Prostate gland (tissue), 2 donors: ENCODE measurements around the gene PRF1. TPM values are rescaled to one million over a fixed set of nuclear protein-coding genes. Genes with fewer than 3 reads are reported as not detected.
"Not testable (repeated sequence)": the region's sequence is repeated elsewhere in the genome, so short reads cannot be mapped to it uniquely, and the experiment has no call there.

Experiments used
- DNase-seq: peaks from one replicate; pipeline ENCODE4 v3.0.0-alpha.2; 2019; ENCODE audit warnings: low spot score
- H3K27ac ChIP-seq, 2 donors: fragments of 200-600 bp; sonication (generic); 2 replicates each; pipeline ENCODE4 v1.5.1; 2017 to 2019
- H3K27me3 ChIP-seq: fragments of 200-600 bp; sonication (generic); replicated peaks from 2 replicates; pipeline ENCODE4 v1.5.1; 2019; ENCODE audit not compliant: insufficient read depth
- H3K36me3 ChIP-seq, 2 donors: fragments of 200-600 bp; sonication (generic); 1 replicate in 1 of 2; 2 replicates in 1 of 2; pipeline versions ENCODE4 v1.5.1 to v1.8.1; 2017 to 2019
- H3K4me1 ChIP-seq: fragments of 200-600 bp; sonication (generic); replicated peaks from 2 replicates; pipeline ENCODE4 v1.5.1; 2019
- H3K4me3 ChIP-seq, 2 donors: fragments of 200-600 bp; sonication (generic); 2 replicates each; pipeline ENCODE4 v1.5.1; 2017 to 2019
- H3K9me3 ChIP-seq: fragments of 200-600 bp; sonication (generic); 2 replicates; pipeline ENCODE4 v1.5.1; 2017
- POLR2A ChIP-seq: fragments of 450-650 bp; IDR thresholded peaks from one replicate; pipeline ENCODE4 v1.6.1; 2016; ENCODE audit warnings: antibody characterized with exemption, mild to moderate bottlenecking
- POLR2AphosphoS5 ChIP-seq: sonication (generic); formaldehyde crosslinking; IDR thresholded peaks from one replicate; pipeline ENCODE4 v1.6.1; 2017; ENCODE audit warnings: antibody characterized with exemption
- WGBS: methylation state at CpG from one replicate; pipeline ENCODE4 v1.1.5; 2018; 5-methylcytosine and 5-hydroxymethylcytosine counted together
- intact Hi-C: fragments of 100-400 bp; cut with DNase I; formaldehyde crosslinking; loops from one replicate; pipeline ENCODE4 v1.14.2; 2022
- total RNA-seq, 2 donors: library from RNA; depleted of rRNA; stranded (reverse); fragments of >200 nt; gene quantifications; one replicate each; pipeline ENCODE4 v1.1.0, GENCODE V29; 2016
- TF ChIP-seq, protein P1 (sequence below), 4 experiments: fragments of 200-600 bp in 2 of 4; fragments of 450-650 bp in 2 of 4; sonication (generic) in 2 of 4; IDR thresholded peaks; 1 replicate in 3 of 4; 2 replicates in 1 of 4; pipeline ENCODE4 v1.5.1; 2016 to 2019; ENCODE audit warnings: antibody characterized with exemption in 4 of 4, mild to moderate bottlenecking in 2 of 4, moderate library complexity in 2 of 4

PRF1 gene
- total RNA-seq, 2 donors from 2014 or later, result 0.32 to 2.3 TPM

DNA sequence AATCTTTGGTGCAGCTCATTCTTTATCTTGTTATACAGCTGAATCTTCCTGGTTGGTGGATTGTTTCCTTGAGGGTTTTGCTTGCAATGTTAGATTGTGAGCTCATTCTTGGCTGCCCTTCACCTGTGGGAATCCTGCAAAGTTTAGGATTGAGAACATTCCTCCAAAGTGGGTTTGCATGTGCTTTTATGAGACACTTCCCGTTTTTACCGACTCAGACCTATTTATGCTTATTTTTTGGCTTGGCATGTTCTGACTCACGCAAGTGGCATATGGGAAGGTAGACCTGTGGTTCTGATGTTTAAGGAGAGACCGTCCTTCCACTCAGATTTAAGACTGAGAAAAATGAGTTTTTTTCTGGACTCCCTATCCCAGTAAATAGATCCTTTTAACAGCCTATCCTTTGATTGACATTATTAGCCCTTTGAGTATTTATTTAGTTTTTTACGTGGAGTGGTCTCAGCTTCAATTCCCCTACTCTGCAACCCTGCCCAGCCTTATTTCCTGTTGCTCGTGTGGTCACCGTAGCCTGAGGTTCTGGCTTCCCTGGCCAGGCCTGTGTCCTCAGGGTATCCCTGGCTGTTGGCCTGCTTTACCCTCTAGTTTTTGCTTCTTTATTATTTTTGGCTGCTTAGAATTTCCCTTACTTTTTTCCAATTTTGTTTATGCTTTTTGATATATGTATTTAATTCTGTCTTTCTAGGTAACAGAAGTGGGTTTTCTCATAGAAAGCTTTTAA is 13.4 kb upstream of the PRF1 start:
- no peak for TF ChIP-seq POLR2A
- TF ChIP-seq, protein P1, sequence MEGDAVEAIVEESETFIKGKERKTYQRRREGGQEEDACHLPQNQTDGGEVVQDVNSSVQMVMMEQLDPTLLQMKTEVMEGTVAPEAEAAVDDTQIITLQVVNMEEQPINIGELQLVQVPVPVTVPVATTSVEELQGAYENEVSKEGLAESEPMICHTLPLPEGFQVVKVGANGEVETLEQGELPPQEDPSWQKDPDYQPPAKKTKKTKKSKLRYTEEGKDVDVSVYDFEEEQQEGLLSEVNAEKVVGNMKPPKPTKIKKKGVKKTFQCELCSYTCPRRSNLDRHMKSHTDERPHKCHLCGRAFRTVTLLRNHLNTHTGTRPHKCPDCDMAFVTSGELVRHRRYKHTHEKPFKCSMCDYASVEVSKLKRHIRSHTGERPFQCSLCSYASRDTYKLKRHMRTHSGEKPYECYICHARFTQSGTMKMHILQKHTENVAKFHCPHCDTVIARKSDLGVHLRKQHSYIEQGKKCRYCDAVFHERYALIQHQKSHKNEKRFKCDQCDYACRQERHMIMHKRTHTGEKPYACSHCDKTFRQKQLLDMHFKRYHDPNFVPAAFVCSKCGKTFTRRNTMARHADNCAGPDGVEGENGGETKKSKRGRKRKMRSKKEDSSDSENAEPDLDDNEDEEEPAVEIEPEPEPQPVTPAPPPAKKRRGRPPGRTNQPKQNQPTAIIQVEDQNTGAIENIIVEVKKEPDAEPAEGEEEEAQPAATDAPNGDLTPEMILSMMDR (IDR thresholded peaks at IDR 0.05), result no peak
- TF ChIP-seq POLR2AphosphoS5, result no peak
- 39% methylated on average over 7 of the region's 7 CpGs for WGBS
- DNase-seq, result no peak
- intact Hi-C loops, result no loop called here
- no peaks in the 10 kb centered on the region for H3K27me3 ChIP-seq
- H3K4me3 ChIP-seq, result no peak overlapping the region
- no peaks in the 10 kb centered on the region for H3K36me3 ChIP-seq
- no peaks in the 10 kb centered on the region for H3K9me3 ChIP-seq
- no peak overlapping the region for H3K27ac ChIP-seq
- no peaks in the 10 kb centered on the region for H3K4me1 ChIP-seq

DNA sequence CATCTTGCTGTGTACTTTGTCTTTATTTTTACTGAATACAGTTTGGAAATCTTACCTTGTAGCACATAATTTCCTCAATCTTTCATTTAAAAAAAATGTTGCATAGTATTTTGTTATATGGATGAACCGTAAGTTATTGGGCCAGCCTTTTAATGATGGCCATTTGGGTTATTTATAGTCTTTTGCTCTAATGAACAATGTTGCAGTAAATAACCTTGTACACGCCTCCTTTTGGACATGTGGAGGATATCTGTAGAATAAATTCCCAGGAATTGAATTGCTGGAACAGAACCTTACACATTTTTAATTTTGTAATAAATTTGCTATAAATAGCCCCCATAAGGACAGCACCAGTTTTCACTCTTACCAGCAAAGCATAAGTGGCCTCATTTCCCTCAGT is 12.7 kb upstream of the PRF1 start:
- H3K27ac ChIP-seq, result no peak overlapping the region
- H3K4me3 ChIP-seq, result no peak overlapping the region
- H3K27me3 ChIP-seq, result no peaks in the 10 kb centered on the region
- H3K9me3 ChIP-seq, result no peaks in the 10 kb centered on the region
- no peaks in the 10 kb centered on the region for H3K4me1 ChIP-seq
- H3K36me3 ChIP-seq, result no peaks in the 10 kb centered on the region
- 91% methylated on average over 2 of the region's 2 CpGs for WGBS
- DNase-seq, result no peak
- TF ChIP-seq, protein P1 (IDR thresholded peaks at IDR 0.05), result no peak
- TF ChIP-seq POLR2A (no peak), POLR2AphosphoS5 (no peak)
- intact Hi-C loops, result no loop called here

DNA sequence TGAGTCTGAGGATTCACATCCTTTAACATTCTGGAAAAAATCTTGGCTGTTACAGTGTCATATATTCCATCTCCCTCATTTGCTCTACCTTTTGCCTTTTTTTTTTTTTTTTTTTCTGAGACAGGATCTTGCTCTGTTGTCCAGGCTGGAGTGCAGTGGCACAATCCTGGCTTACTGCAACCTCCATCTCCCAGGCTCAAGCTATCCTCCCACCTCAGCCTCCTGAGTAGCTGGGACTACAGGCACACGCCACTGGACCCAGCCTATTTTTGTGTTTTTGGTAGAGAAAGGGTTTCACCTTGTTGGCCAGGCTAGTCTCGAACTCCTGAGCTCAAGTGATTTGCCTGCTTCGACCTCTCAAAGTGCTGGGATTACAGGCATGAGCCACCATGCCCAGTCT is 11.8 kb upstream of the PRF1 start:
- H3K4me3 ChIP-seq, H3K27ac ChIP-seq, H3K9me3 ChIP-seq, H3K27me3 ChIP-seq, intact Hi-C loops, H3K36me3 ChIP-seq, H3K4me1 ChIP-seq, DNase-seq: not testable (repeated sequence)
- 92% methylated on average over 3 of the region's 3 CpGs for WGBS

DNA sequence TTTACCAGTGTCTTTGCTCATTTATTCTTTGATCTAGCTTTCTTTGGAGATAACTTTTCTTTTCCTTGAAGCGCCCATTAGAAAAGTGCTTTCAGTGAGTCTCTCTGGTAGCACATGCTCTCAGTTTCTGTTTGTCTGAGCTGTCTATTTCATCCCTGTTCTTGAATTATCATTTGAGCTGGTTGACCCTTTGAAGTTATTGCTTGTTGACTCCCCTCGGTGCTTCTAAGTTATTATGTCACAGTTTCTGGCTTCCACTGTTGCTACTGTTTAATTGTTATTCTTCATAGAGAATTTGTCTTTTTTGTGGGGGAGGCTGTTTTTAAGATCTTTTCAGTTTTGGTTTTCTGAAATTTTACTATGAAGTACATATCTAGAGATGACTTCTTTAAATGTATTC is 11.4 kb upstream of the PRF1 start:
- H3K4me1 ChIP-seq, result no peaks in the 10 kb centered on the region
- TF ChIP-seq, protein P1 (IDR thresholded peaks at IDR 0.05), result no peak
- no peak for TF ChIP-seq POLR2A
- TF ChIP-seq POLR2AphosphoS5, result no peak
- H3K36me3 ChIP-seq, result no peaks in the 10 kb centered on the region
- DNase-seq, result no peak
- H3K4me3 ChIP-seq, result no peak overlapping the region
- no peaks in the 10 kb centered on the region for H3K9me3 ChIP-seq
- intact Hi-C loops, result no loop called here
- H3K27me3 ChIP-seq, result no peaks in the 10 kb centered on the region
- no peak overlapping the region for H3K27ac ChIP-seq
- 66% methylated on average over 2 of the region's 2 CpGs for WGBS

DNA sequence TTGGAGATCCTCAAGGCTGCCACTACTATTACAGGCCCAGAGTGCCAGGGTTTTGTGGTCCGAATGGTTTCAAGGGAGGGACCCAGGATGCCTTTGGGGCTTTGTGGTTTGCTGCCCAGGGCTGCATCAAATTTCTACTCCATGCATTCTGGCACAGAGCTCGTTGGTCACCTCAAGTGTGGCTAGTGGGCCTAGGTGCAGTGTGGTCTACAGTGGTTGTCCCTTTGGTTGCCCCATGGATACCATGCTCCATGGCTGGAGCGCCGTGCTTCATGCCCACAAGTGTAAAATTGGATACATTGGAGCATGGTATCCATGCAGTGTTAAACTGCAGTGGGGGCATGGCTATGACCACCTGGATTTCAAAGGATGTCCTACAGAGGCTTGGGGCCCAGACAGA is 5.4 kb upstream of the PRF1 start:
- Histone ChIP-seq H3K4me1 (no peaks in the 10 kb centered on the region), H3K36me3 (no peaks in the 10 kb centered on the region), H3K4me3 (no peak overlapping the region), H3K27me3 (no peaks in the 10 kb centered on the region), H3K27ac (no peak overlapping the region), H3K9me3 (no peaks in the 10 kb centered on the region)
- intact Hi-C loops, result no loop called here
- TF ChIP-seq, protein P1 (IDR thresholded peaks at IDR 0.05), result no peak
- TF ChIP-seq POLR2AphosphoS5 (no peak), POLR2A (no peak)
- WGBS, result 83% methylated on average over 4 of the region's 4 CpGs
- no peak for DNase-seq
